ENCODE results near the gene TK1.

The TK1 gene

GRCh38 chr17:78168242-78168902 lies 18.5 kb downstream of the TK1 start, which contains the start of gene SYNGR2:
TSS of gene SYNGR2 (plus strand) at chr17:78168581. CDS start at chr17:78168617, 36 bp downstream.
- DNase-seq: peak; percentile 44 to 93 (median 86)
- intact Hi-C loops (cut with DNase I): no loop called here

- no peak for DNase-seq
- intact Hi-C loops (cut with DNase I): no loop called here
Observed at GRCh38 chr17:78166416-78166815, 20.4 kb downstream of the TK1 start.

- intact Hi-C loops (cut with DNase I): no loop called here
Observed at GRCh38 chr17:78164748-78165607, 21.9 kb downstream of the TK1 start.

GRCh38 chr17:78163881-78164747 lies 22.7 kb downstream of the TK1 start:
- no peak for DNase-seq
- intact Hi-C loops (cut with DNase I): no loop called here

More at GRCh38 chr17:78164748-78165607, 21.9 kb downstream of the TK1 start:
- DNase-seq: no peak

GRCh38 chr17:78159575-78160158 lies 27.2 kb downstream of the TK1 start:
- DNase-seq: no peak
- intact Hi-C loops (cut with DNase I): no loop called here

- DNase-seq: no peak
- intact Hi-C loops (cut with DNase I): no loop called here
Observed at GRCh38 chr17:78154903-78155811, 31.7 kb downstream of the TK1 start.

GRCh38 chr17:78151514-78152008 lies 35.3 kb downstream of the TK1 start:
- intact Hi-C loops (cut with DNase I): no loop called here
- no peak for DNase-seq

- intact Hi-C loops (cut with DNase I): no loop called here
- DNase-seq: no peak
Observed at GRCh38 chr17:78148286-78149016, 38.4 kb downstream of the TK1 start.

GRCh38 chr17:78147315-78147998 lies 39.4 kb downstream of the TK1 start:
- no peak for DNase-seq
- intact Hi-C loops (cut with DNase I): no loop called here

GRCh38 chr17:78146881-78147280 lies 40.0 kb downstream of the TK1 start:
- intact Hi-C loops (cut with DNase I): no loop called here
- no peak for DNase-seq

GRCh38 chr17:78146471-78146869 lies 40.4 kb downstream of the TK1 start:
- intact Hi-C loops (cut with DNase I): no loop called here
- no peak for DNase-seq

- intact Hi-C loops (cut with DNase I): no loop called here
- DNase-seq: peak in 39 of 42 donors; percentile 29 to 84 (median 61)
Observed at GRCh38 chr17:78144736-78145641, 41.9 kb downstream of the TK1 start.

GRCh38 chr17:78144147-78144719 lies 42.6 kb downstream of the TK1 start:
- peak in 41 of 42 donors; percentile 43 to 88 (median 75) for DNase-seq
- intact Hi-C loops (cut with DNase I): no loop called here

- intact Hi-C loops (cut with DNase I): no loop called here
- DNase-seq: no peak
Observed at GRCh38 chr17:78143214-78144146, 43.4 kb downstream of the TK1 start.

All from head of caudate nucleus (tissue), 42 donors.